ENCODE results near the gene ASB6. TPM values are rescaled to one million over a fixed set of nuclear protein-coding genes. Genes with fewer than 3 reads are reported as not detected.

ASB6 gene
- total RNA-seq, 1 experiment from 2014 or later, result 17.4 TPM

DNA sequence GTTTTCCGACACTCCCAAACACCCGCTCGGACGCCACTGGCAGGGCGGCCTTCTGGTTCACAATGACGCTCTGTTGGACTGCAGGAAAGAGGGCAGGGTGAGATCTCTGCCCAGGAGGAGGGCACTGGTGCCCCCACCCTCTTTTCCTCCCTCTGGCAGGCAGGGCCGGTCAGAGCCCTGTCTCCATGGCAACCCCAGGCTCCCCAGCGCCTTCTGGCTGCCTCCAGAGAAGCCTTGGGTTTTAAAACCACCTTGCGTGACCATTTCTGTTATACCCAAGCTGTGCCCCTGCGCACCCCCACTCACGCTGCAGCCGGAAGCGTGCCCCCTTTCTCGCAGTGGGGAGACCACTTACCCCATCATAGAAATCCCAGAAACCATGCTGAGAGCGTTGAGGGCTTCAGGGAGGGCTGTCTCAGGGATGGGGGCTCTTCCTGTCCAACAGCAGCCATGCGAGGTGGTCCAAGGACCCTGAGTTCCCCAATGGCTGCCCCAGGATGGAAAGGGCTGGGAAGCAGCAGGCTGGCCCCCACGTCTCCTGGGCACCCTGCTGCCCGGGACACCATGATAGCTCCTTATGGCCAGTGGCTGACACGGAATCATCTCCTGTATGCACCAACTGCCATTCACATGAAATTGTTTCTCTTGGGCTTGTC, 28.3 kb downstream of the ASB6 start:
- ChIA-PET CTCF (interaction anchor here (0.5 to 1.4 kb wide), 2 partner anchors 11 to 549 kb away, joined by 3 to 7 read pairs; no protein-coding TSS in a partner anchor), POLR2A (no interaction called here)
- TF ChIP-seq, protein P1, sequence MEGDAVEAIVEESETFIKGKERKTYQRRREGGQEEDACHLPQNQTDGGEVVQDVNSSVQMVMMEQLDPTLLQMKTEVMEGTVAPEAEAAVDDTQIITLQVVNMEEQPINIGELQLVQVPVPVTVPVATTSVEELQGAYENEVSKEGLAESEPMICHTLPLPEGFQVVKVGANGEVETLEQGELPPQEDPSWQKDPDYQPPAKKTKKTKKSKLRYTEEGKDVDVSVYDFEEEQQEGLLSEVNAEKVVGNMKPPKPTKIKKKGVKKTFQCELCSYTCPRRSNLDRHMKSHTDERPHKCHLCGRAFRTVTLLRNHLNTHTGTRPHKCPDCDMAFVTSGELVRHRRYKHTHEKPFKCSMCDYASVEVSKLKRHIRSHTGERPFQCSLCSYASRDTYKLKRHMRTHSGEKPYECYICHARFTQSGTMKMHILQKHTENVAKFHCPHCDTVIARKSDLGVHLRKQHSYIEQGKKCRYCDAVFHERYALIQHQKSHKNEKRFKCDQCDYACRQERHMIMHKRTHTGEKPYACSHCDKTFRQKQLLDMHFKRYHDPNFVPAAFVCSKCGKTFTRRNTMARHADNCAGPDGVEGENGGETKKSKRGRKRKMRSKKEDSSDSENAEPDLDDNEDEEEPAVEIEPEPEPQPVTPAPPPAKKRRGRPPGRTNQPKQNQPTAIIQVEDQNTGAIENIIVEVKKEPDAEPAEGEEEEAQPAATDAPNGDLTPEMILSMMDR (IDR thresholded peaks at IDR 0.05; ENCODE audit: insufficient read depth in 1 of 2, low read depth in 1 of 2, low read length in 1 of 2, severe bottlenecking in 1 of 2, unreplicated experiment in 1 of 2), result no peak
- Mint-ChIP-seq H3K27me3 (ENCODE audit: insufficient read depth, unreplicated experiment) (peaks cover 3% of the 10 kb centered on the region), H3K4me1 (ENCODE audit: low read depth, unreplicated experiment) (no peaks in the 10 kb centered on the region), H3K4me3 (ENCODE audit: unreplicated experiment) (no peak overlapping the region), H3K9me3 (ENCODE audit: unreplicated experiment) (peaks cover 7% of the 10 kb centered on the region), H3K36me3 (ENCODE audit: insufficient read depth, unreplicated experiment) (no peaks in the 10 kb centered on the region), H3K27ac (ENCODE audit: unreplicated experiment) (no peak overlapping the region)
- no peaks in the 10 kb centered on the region for H3K36me3 ChIP-seq (ENCODE audit: control insufficient read depth, insufficient read depth, low read length)
- H3K27me3 ChIP-seq (replicated peaks; ENCODE audit: control insufficient read depth, insufficient read depth, low read length), result no peaks in the 10 kb centered on the region
- H3K9me3 ChIP-seq, result no peaks in the 10 kb centered on the region
- H3K4me3 ChIP-seq (ENCODE audit: low read depth, low read length), result no peak overlapping the region
- no TSS peak for BruUV-seq (replicated peaks)
- H3K4me1 ChIP-seq, result peaks cover 7% of the 10 kb centered on the region; the same call in 1 of the 2 replicates
- no peak for DNase-seq
- intact Hi-C loops (cut with micrococcal nuclease; ENCODE audit: unreplicated experiment), result loop anchor here (10.0 kb wide), 1 partner anchor 439 kb away; the partner anchor contains the start of gene IER5L

DNA sequence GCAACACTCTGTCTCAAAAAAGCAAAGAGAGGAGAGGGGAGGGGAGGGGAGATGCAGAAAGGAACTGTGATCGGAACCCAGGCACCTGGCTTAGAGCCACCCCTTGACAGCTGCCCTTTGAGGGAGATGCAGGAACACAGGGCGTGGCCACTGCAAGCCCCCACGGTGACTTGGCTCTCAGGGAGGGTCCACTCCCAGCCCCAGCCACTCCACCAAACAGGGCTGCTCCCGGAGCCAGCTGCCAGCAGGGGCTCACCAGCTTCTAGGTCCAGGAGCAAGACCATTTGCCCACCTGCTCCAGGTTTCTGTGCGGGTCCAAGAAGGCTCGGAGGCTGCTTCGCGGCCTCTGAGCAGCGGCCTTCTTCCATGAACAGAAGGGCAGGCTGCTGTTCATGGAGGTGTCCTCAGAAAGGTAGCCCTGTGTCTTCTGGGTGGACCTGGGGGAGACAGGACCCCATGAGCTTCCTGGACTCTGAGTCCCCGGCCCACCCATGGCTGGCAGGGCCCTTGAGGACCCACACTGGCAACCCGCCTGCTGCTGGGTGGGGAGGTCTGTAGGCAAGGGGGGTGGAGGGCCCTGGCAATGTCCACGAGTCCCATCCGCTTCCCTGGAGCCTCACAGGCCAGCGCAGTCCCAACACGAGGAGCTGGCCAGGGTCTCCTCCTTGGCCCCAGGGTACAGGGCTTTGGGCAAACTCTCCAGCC, 29.0 kb downstream of the ASB6 start:
- H3K9me3 ChIP-seq, result no peaks in the 10 kb centered on the region
- intact Hi-C loops (cut with micrococcal nuclease; ENCODE audit: unreplicated experiment), result loop anchor here (10.0 kb wide), 1 partner anchor 438 kb away; the partner anchor contains the start of gene IER5L
- ChIA-PET CTCF (no interaction called here), POLR2A (no interaction called here)
- TF ChIP-seq, protein P1 (IDR thresholded peaks at IDR 0.05; ENCODE audit: insufficient read depth in 1 of 2, low read depth in 1 of 2, low read length in 1 of 2, severe bottlenecking in 1 of 2, unreplicated experiment in 1 of 2), result no peak
- H3K27me3 ChIP-seq (replicated peaks; ENCODE audit: control insufficient read depth, insufficient read depth, low read length), result no peaks in the 10 kb centered on the region
- H3K4me1 ChIP-seq, result peaks cover 7% of the 10 kb centered on the region; the same call in 1 of the 2 replicates
- Mint-ChIP-seq H3K27ac (ENCODE audit: unreplicated experiment) (no peak overlapping the region), H3K4me3 (ENCODE audit: unreplicated experiment) (no peak overlapping the region), H3K36me3 (ENCODE audit: insufficient read depth, unreplicated experiment) (no peaks in the 10 kb centered on the region), H3K9me3 (ENCODE audit: unreplicated experiment) (peaks cover under 1% of the 10 kb centered on the region), H3K27me3 (ENCODE audit: insufficient read depth, unreplicated experiment) (no peaks in the 10 kb centered on the region), H3K4me1 (ENCODE audit: low read depth, unreplicated experiment) (no peaks in the 10 kb centered on the region)
- no TSS peak for BruUV-seq (replicated peaks)
- no peaks in the 10 kb centered on the region for H3K36me3 ChIP-seq (ENCODE audit: control insufficient read depth, insufficient read depth, low read length)
- H3K4me3 ChIP-seq (ENCODE audit: low read depth, low read length), result no peak overlapping the region
- peak in 1 of 2 experiments; percentile 38 for DNase-seq

DNA sequence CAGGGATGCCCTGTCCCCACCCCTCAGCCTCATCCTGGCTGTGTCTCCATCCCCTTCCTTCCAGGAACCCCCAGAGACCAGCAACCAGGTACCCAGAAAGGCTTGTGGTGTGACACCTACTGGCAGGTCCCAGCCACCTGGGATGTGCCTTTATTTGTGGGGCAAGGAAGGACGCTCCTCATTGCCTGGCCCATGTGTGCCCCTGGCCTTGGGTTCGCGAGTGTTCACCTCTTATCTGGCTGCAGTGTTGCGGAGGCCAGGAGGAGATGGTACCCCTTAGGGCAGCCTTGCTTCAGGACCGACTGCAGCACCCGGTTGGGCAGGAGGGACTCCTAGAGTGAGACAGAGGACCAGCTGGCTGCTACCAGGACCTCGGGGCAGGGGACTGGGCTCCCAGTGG, 29.8 kb downstream of the ASB6 start:
- intact Hi-C loops (cut with micrococcal nuclease; ENCODE audit: unreplicated experiment), result loop anchor here (10.0 kb wide), 1 partner anchor 437 kb away; the partner anchor contains the start of gene IER5L

More for the DNA sequence above, 29.8 kb downstream of the ASB6 start:
- Histone ChIP-seq H3K27me3 (replicated peaks; ENCODE audit: control insufficient read depth, insufficient read depth, low read length) (no peaks in the 10 kb centered on the region), H3K4me1 (peaks cover 14% of the 10 kb centered on the region; the same call in 1 of the 2 replicates), H3K9me3 (no peaks in the 10 kb centered on the region), H3K4me3 (ENCODE audit: low read depth, low read length) (no peak overlapping the region), H3K36me3 (ENCODE audit: control insufficient read depth, insufficient read depth, low read length) (no peaks in the 10 kb centered on the region)
- H3K27me3 Mint-ChIP-seq (ENCODE audit: insufficient read depth, unreplicated experiment), result no peaks in the 10 kb centered on the region
- H3K27ac Mint-ChIP-seq (ENCODE audit: unreplicated experiment), result no peak overlapping the region
- peaks cover 5% of the 10 kb centered on the region for H3K36me3 Mint-ChIP-seq (ENCODE audit: insufficient read depth, unreplicated experiment)
- H3K4me1 Mint-ChIP-seq (ENCODE audit: low read depth, unreplicated experiment), result peaks cover 7% of the 10 kb centered on the region
- ChIA-PET POLR2A (no interaction called here), CTCF (interaction anchor here (1.2 to 1.8 kb wide), 3 partner anchors 14 to 480 kb away, joined by 3 to 12 read pairs (median 5); partner anchors contain the start of gene NTMT1)
- no peaks in the 10 kb centered on the region for H3K9me3 Mint-ChIP-seq (ENCODE audit: unreplicated experiment)
- no TSS peak for BruUV-seq (replicated peaks)
- no peak for DNase-seq
- no peak overlapping the region for H3K4me3 Mint-ChIP-seq (ENCODE audit: unreplicated experiment)
- TF ChIP-seq, protein P1 (IDR thresholded peaks at IDR 0.05; ENCODE audit: insufficient read depth in 1 of 2, low read depth in 1 of 2, low read length in 1 of 2, severe bottlenecking in 1 of 2, unreplicated experiment in 1 of 2), result peak in 1 of 2 experiments; percentile 2

Measured in Caco-2 (cell line).